ENCODE measurements around the gene RAB17.

Gene RAB17

GRCh38 chr2:237564526-237565131, 25.9 kb downstream of the RAB17 start:
- FAIRE-seq (no peak), DNase-seq (ENCODE audit: insufficient read length) (no peak)
- TF ChIP-seq POLR2A (IDR thresholded peaks at IDR 0.05; ENCODE audit: low read depth, low read length) (no peak), POLR2AphosphoS5 (IDR thresholded peaks at IDR 0.05; ENCODE audit: low read depth, low read length) (no peak), TAF1 (IDR thresholded peaks at IDR 0.05; ENCODE audit: borderline replicate concordance, low read depth, low read length) (no peak)

GRCh38 chr2:237563816-237564215, 26.7 kb downstream of the RAB17 start:
- no peak for FAIRE-seq
- DNase-seq (ENCODE audit: insufficient read length), result no peak
- TF ChIP-seq POLR2AphosphoS5 (IDR thresholded peaks at IDR 0.05; ENCODE audit: low read depth, low read length) (no peak), TAF1 (IDR thresholded peaks at IDR 0.05; ENCODE audit: borderline replicate concordance, low read depth, low read length) (no peak), POLR2A (IDR thresholded peaks at IDR 0.05; ENCODE audit: low read depth, low read length) (no peak)

GRCh38 chr2:237561221-237561620, 29.3 kb downstream of the RAB17 start:
- DNase-seq (ENCODE audit: insufficient read length), result no peak
- no peak for TF ChIP-seq POLR2AphosphoS5 (IDR thresholded peaks at IDR 0.05; ENCODE audit: low read depth, low read length)
- TF ChIP-seq TAF1 (IDR thresholded peaks at IDR 0.05; ENCODE audit: borderline replicate concordance, low read depth, low read length), result no peak
- no peak for TF ChIP-seq POLR2A (IDR thresholded peaks at IDR 0.05; ENCODE audit: low read depth, low read length)
- no peak for FAIRE-seq

- DNase-seq (ENCODE audit: insufficient read length), result no peak
- FAIRE-seq, result no peak
These were observed 31.4 kb downstream of the RAB17 start for GRCh38 chr2:237558961-237559641.

DNA sequence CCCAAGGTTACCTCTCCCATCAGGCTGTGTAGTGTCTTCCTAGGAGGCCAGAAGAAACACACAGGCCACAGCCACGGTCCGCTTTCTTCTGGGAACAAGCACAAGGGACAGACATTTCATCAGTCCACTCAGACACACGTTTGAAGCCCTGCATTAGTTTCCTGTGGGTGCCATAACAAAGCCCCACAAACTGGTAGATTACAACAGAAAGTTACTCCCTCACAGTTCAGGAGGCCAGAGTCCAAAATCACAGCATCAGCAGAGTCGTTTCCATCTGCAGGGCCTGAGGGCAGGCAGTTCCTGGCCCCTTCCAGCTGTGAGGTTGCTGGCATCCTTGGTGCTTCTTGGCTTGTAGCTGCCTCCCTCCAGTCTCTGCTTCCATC, 32.9 kb downstream of the RAB17 start:
- DNase-seq (ENCODE audit: insufficient read length), result no peak
- no peak for FAIRE-seq
- TF ChIP-seq POLR2AphosphoS5 (IDR thresholded peaks at IDR 0.05; ENCODE audit: low read depth, low read length), result no peak
- TF ChIP-seq TAF1 (IDR thresholded peaks at IDR 0.05; ENCODE audit: borderline replicate concordance, low read depth, low read length), result no peak
- no peak for TF ChIP-seq POLR2A (IDR thresholded peaks at IDR 0.05; ENCODE audit: low read depth, low read length)

More at GRCh38 chr2:237558961-237559641, 31.4 kb downstream of the RAB17 start:
- TF ChIP-seq POLR2AphosphoS5 (IDR thresholded peaks at IDR 0.05; ENCODE audit: low read depth, low read length), result no peak

DNA sequence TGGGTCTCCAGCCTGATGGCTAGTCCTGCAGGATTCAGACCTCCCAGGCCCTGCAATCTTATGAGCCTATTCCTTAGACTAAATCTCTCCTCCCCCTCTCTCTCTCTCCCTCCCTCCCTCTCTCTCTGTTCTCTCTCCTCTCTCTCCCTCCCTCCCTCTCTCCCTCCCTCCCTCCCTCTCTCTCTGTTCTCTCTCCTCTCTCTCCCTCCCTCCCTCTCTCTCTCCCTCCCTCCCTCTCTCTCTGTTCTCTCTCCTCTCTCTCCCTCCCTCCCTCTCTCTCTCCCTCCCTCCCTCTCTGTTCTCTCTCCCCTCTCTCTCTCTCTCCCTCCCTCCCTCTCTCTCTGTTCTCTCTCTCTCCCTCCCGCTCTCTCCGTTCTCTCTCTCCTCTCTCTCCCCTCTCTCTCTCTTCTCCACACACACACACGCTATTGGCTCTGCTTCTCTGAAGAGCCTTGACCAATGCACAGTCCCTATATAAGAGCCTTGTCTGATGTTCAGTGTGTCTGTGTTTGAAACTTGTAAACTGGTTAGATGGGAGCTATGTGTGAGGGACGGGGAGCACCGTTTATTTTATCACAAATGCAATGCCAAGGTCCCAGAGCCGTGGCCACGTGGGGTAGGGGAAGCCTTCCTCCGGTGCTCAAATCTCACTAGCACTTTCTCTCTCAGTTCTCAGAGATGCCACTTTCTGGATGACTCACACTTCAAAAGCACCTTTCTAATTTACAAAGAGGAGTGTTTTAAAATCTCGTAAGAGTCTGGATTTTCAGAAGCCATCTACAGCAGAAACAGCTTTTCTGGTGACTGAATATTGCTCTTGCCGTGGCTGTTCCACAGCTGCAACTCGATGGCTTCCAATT, 33.5 kb downstream of the RAB17 start:
- DNase-seq (ENCODE audit: insufficient read length) (peak; percentile 64), FAIRE-seq (peak; percentile 96)
- TF ChIP-seq TAF1 (IDR thresholded peaks at IDR 0.05; ENCODE audit: borderline replicate concordance, low read depth, low read length) (no peak), POLR2AphosphoS5 (IDR thresholded peaks at IDR 0.05; ENCODE audit: low read depth, low read length) (no peak), POLR2A (IDR thresholded peaks at IDR 0.05; ENCODE audit: low read depth, low read length) (no peak)

DNA sequence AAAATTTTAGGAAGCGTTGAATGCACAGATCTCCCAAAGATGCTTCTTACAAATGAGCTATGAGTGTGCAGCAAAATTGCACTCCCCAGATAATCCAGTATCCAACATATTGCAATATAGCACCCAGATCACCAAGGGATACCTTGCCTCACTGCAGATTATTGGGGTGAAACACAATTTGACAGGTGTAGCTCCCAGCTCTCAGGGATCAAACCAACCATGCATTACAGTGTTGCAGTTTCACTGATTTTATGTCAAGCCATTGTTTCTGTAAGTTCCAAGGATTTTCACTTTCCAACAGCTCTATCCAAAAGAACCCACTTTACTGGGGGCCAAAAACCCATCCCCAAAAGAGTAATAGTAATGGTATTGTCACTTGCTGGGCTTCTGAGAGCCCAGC, 35.0 kb downstream of the RAB17 start:
- TF ChIP-seq POLR2AphosphoS5 (IDR thresholded peaks at IDR 0.05; ENCODE audit: low read depth, low read length) (no peak), POLR2A (IDR thresholded peaks at IDR 0.05; ENCODE audit: low read depth, low read length) (no peak), TAF1 (IDR thresholded peaks at IDR 0.05; ENCODE audit: borderline replicate concordance, low read depth, low read length) (no peak)
- no peak for FAIRE-seq
- no peak for DNase-seq (ENCODE audit: insufficient read length)

GRCh38 chr2:237553948-237554347, 36.6 kb downstream of the RAB17 start:
- FAIRE-seq (peak; percentile 56), DNase-seq (ENCODE audit: insufficient read length) (no peak)
- TF ChIP-seq TAF1 (IDR thresholded peaks at IDR 0.05; ENCODE audit: borderline replicate concordance, low read depth, low read length), result no peak
- TF ChIP-seq POLR2A (IDR thresholded peaks at IDR 0.05; ENCODE audit: low read depth, low read length), result no peak
- TF ChIP-seq POLR2AphosphoS5 (IDR thresholded peaks at IDR 0.05; ENCODE audit: low read depth, low read length), result no peak

DNA sequence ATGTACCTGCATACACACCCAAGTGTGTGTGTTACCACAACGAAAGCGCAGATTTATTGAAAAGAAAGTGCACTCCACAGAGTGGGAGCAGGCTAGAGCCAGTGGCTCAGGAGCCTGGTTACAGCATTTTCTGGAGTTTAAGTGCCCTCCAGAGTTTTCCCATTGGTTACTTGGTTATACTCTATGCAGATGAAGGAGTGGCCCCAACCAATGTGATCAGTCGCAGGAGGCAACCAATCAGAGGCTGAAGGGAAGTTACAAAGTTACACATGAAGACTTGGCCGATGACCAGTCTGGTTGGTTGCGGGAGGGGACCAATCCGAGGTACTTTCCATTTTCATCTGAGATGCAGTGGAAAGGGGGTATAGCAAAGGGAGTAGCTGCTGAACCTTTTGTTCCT, 37.6 kb downstream of the RAB17 start:
- FAIRE-seq (no peak), DNase-seq (ENCODE audit: insufficient read length) (no peak)
- TF ChIP-seq POLR2AphosphoS5 (IDR thresholded peaks at IDR 0.05; ENCODE audit: low read depth, low read length), result no peak
- no peak for TF ChIP-seq POLR2A (IDR thresholded peaks at IDR 0.05; ENCODE audit: low read depth, low read length)
- no peak for TF ChIP-seq TAF1 (IDR thresholded peaks at IDR 0.05; ENCODE audit: borderline replicate concordance, low read depth, low read length)

DNA sequence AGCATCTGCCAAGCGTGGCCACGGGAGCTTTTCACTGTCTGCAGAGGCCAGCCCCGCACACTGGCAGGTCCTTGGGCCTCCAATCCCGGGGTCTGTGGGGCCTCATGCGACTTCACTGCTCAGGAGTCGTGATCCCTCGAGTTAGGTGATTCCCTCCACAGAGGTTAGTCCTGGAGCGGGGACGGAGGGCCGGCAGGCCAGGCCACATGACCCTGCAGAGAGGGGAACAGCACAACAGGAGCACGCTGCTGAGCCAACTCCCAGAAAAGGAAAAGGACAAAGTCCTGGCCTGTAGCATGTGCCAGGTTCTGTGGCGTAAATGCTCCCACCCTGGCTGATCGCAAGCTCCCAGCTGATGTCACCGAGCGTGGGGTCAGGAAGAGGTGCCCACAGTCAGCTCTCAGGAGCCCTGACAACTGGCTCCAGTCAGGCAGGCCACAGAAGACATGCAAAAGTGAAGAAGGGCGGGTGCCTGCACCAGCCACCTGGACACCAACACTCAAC, 39.4 kb downstream of the RAB17 start:
- TF ChIP-seq POLR2A (IDR thresholded peaks at IDR 0.05; ENCODE audit: low read depth, low read length), result no peak
- no peak for TF ChIP-seq TAF1 (IDR thresholded peaks at IDR 0.05; ENCODE audit: borderline replicate concordance, low read depth, low read length)
- TF ChIP-seq POLR2AphosphoS5 (IDR thresholded peaks at IDR 0.05; ENCODE audit: low read depth, low read length), result no peak
- FAIRE-seq, result no peak
- DNase-seq (ENCODE audit: insufficient read length), result no peak

GRCh38 chr2:237549643-237550415, 40.7 kb downstream of the RAB17 start:
- no peak for FAIRE-seq
- TF ChIP-seq TAF1 (IDR thresholded peaks at IDR 0.05; ENCODE audit: borderline replicate concordance, low read depth, low read length), result no peak
- no peak for TF ChIP-seq POLR2AphosphoS5 (IDR thresholded peaks at IDR 0.05; ENCODE audit: low read depth, low read length)

More at GRCh38 chr2:237549643-237550415, 40.7 kb downstream of the RAB17 start:
- no peak for DNase-seq (ENCODE audit: insufficient read length)
